Thoracic aorta (tissue), 2 donors: ENCODE results near the gene GALNT10. TPM values are rescaled to one million over a fixed set of nuclear protein-coding genes. Genes with fewer than 3 reads are reported as not detected.

ENCODE experiments used
- ATAC-seq: fragments of 150-250 bp; one replicate; pipeline ENCODE4 v1.8.0; 2017; ENCODE audit warnings: low read depth; ENCODE audit not compliant: insufficient number of reproducible peaks, low FRiP score
- DNase-seq: peaks from one replicate; pipeline ENCODE4 v3.0.0-alpha.2; 2020; ENCODE audit warnings: low spot score
- H3K27ac ChIP-seq, 2 donors: fragments of 200-600 bp; sonication (generic); 1 replicate in 1 of 2; 2 replicates in 1 of 2; pipeline ENCODE4 v1.5.1; 2016; ENCODE audit warnings: mild to moderate bottlenecking in 2 of 2, moderate library complexity in 2 of 2
- H3K27me3 ChIP-seq: fragments of 200-600 bp; sonication (generic); replicated peaks from 2 replicates; pipeline ENCODE4 v1.6.0; 2016; ENCODE audit warnings: mild to moderate bottlenecking; ENCODE audit not compliant: insufficient read depth
- H3K36me3 ChIP-seq: fragments of 200-600 bp; sonication (generic); one replicate; pipeline ENCODE4 v1.5.1; 2016
- H3K4me1 ChIP-seq, 2 donors: fragments of 200-600 bp; sonication (generic); 1 replicate in 1 of 2; 2 replicates in 1 of 2; pipeline versions ENCODE4 v1.5.1 to v1.6.0; 2016; ENCODE audit warnings: low read depth in 2 of 2, mild to moderate bottlenecking in 1 of 2; ENCODE audit not compliant: control insufficient read depth in 1 of 2
- H3K4me3 ChIP-seq: fragments of 200-600 bp; sonication (generic); 2 replicates; pipeline ENCODE4 v1.5.1; 2016; ENCODE audit warnings: mild to moderate bottlenecking
- H3K9me3 ChIP-seq: fragments of 200-600 bp; sonication (generic); 2 replicates; pipeline ENCODE4 v1.5.1; 2016
- CTCF ChIP-seq: fragments of 200-600 bp; sonication (generic); IDR thresholded peaks from one replicate; pipeline ENCODE4 v1.5.1; 2019; ENCODE audit warnings: antibody characterized with exemption
- total RNA-seq, 2 donors: library from RNA; depleted of rRNA; stranded (reverse); fragments of >200 nt; gene quantifications; one replicate each; pipeline versions ENCODE4 v1.1.0 to v1.2.3, GENCODE V29; 2016

The GALNT10 gene
- total RNA-seq, 2 donors from 2014 or later, result 43.0 to 52.7 TPM

GRCh38 chr5:154291917-154292316 is 101.4 kb downstream of the GALNT10 start:
- Histone ChIP-seq H3K4me1 (peaks cover 8 to 21% of the 10 kb centered on the region in 2 donors), H3K27me3 (no peaks in the 10 kb centered on the region), H3K9me3 (no peaks in the 10 kb centered on the region), H3K4me3 (no peak overlapping the region), H3K27ac (no peak overlapping the region), H3K36me3 (peaks cover 5% of the 10 kb centered on the region)
- no peak for ATAC-seq
- no peak for DNase-seq
- TF ChIP-seq CTCF, result no peak

- Histone ChIP-seq H3K9me3 (no peaks in the 10 kb centered on the region), H3K27me3 (no peaks in the 10 kb centered on the region), H3K4me1 (peaks cover 0 to 8% of the 10 kb centered on the region in 2 donors), H3K36me3 (peaks cover 5% of the 10 kb centered on the region), H3K4me3 (no peak overlapping the region), H3K27ac (no peak overlapping the region)
- ATAC-seq (no peak), DNase-seq (no peak)
- TF ChIP-seq CTCF, result no peak
Measured at GRCh38 chr5:154293219-154293618, 102.7 kb downstream of the GALNT10 start.

- no peaks in the 10 kb centered on the region for H3K4me1 ChIP-seq
- ATAC-seq (no peak), DNase-seq (no peak)
- no peak for TF ChIP-seq CTCF
- no peak overlapping the region for H3K27ac ChIP-seq
- H3K4me3 ChIP-seq, result no peak overlapping the region
- no peaks in the 10 kb centered on the region for H3K9me3 ChIP-seq
- no peaks in the 10 kb centered on the region for H3K27me3 ChIP-seq
- H3K36me3 ChIP-seq, result peaks cover 5% of the 10 kb centered on the region
Measured at GRCh38 chr5:154295551-154295950, 105.0 kb downstream of the GALNT10 start.

GRCh38 chr5:154296525-154297159 is 106.1 kb downstream of the GALNT10 start:
- no peak for DNase-seq
- Histone ChIP-seq H3K27me3 (no peaks in the 10 kb centered on the region), H3K9me3 (no peaks in the 10 kb centered on the region), H3K4me1 (peaks cover 2 to 3% of the 10 kb centered on the region in 2 donors), H3K4me3 (no peak overlapping the region), H3K36me3 (peaks cover 5% of the 10 kb centered on the region), H3K27ac (no peak overlapping the region)
- TF ChIP-seq CTCF, result no peak
- ATAC-seq, result no peak

GRCh38 chr5:154298065-154298464 is 107.5 kb downstream of the GALNT10 start:
- H3K4me3 ChIP-seq, result no peak overlapping the region
- ATAC-seq, result no peak
- H3K4me1 ChIP-seq, result peaks cover 6 to 12% of the 10 kb centered on the region in 2 donors
- no peaks in the 10 kb centered on the region for H3K9me3 ChIP-seq
- H3K27ac ChIP-seq, result no peak overlapping the region
- no peak for DNase-seq
- peaks cover 5% of the 10 kb centered on the region for H3K36me3 ChIP-seq
- TF ChIP-seq CTCF, result no peak
- no peaks in the 10 kb centered on the region for H3K27me3 ChIP-seq
